GM12878 (cell line): Measurements from ENCODE around the gene ELL. TPM values are rescaled to one million over a fixed set of nuclear protein-coding genes. Genes with fewer than 3 reads are reported as not detected.

ENCODE experiments used
- ATAC-seq: fragments of 200-7000 bp; cut with Tn5 transposase; 3 replicates; pipeline ENCODE4 v1.9.1; 2020; ENCODE audit warnings: mild to moderate bottlenecking, moderate library complexity
- BruUV-seq: library from RNA; stranded (reverse); fragments of 400-500 nt; replicated peaks from 2 replicates; lab custom pipeline; 2021; lab: Mats Ljungman, UMichigan
- CTCF ChIA-PET: fragments of 300-600 bp; sonication (Branson Sonifier 250); formaldehyde crosslinking; extraction: SDS; loops from one replicate; lab custom pipeline; 2021; ENCODE audit warnings: inconsistent platforms; lab: Yijun Ruan, JAX
- POLR2A ChIA-PET: fragments of 350-600 bp; formaldehyde crosslinking; extraction: SDS; loops from one replicate; lab custom pipeline; 2021; ENCODE audit warnings: inconsistent platforms; lab: Charles Lee
- RAD21 ChIA-PET: fragments of 300-600 bp; sonication (Branson Sonifier 250); formaldehyde crosslinking; loops from one replicate; lab custom pipeline; 2023; ENCODE audit warnings: antibody characterized with exemption; ENCODE audit not compliant: unreplicated experiment; lab: Charles Lee
- SMC1A ChIA-PET: fragments of 300-600 bp; sonication (Branson Sonifier 250); formaldehyde crosslinking; loops from one replicate; lab custom pipeline; 2023; ENCODE audit not compliant: unreplicated experiment, uncharacterized antibody; lab: Charles Lee
- DNase-seq: peaks from one replicate; pipeline ENCODE4 v3.0.0-alpha.2; 2011; ENCODE audit warnings: low read depth, low spot score
- FAIRE-seq: peaks from 3 replicates; lab custom pipeline; 2011; peaks lifted over from hg19 to GRCh38; lab: Jason Lieb, UNC
- H2AFZ ChIP-seq: 2 replicates; pipeline ENCODE4 v1.6.0; 2011; ENCODE audit warnings: low read depth, low read length, control low read depth; ENCODE audit not compliant: control insufficient read depth
- H3K27ac ChIP-seq: 2 replicates; pipeline ENCODE4 v1.5.1; 2011; ENCODE audit warnings: control low read depth; ENCODE audit not compliant: control insufficient read depth, insufficient read depth
- H3K27me3 ChIP-seq, 2 experiments: replicated peaks in 1 of 2; 2 replicates each; pipeline versions ENCODE4 v1.6.0 to v1.6.1; 2011; ENCODE audit warnings: low read length in 1 of 2; ENCODE audit not compliant: control insufficient read depth in 2 of 2, insufficient read depth in 2 of 2
- H3K36me3 ChIP-seq, 2 experiments: 2 replicates each; pipeline ENCODE4 v1.5.1; 2011; ENCODE audit warnings: low read length in 1 of 2; ENCODE audit not compliant: control insufficient read depth in 2 of 2, insufficient read depth in 2 of 2
- H3K4me1 ChIP-seq: 2 replicates; pipeline ENCODE4 v1.6.1; 2011; ENCODE audit warnings: mild to moderate bottlenecking, low read length, moderate library complexity, mixed read lengths; ENCODE audit not compliant: control insufficient read depth, insufficient read depth
- H3K4me2 ChIP-seq: 2 replicates; pipeline ENCODE4 v1.6.0; 2011; ENCODE audit warnings: control low read depth; ENCODE audit not compliant: control insufficient read depth, insufficient read depth
- H3K4me3 ChIP-seq: fragments of 200-600 bp; sonication (generic); 2 replicates; pipeline ENCODE4 v1.5.1; 2016
- H3K79me2 ChIP-seq: 2 replicates; pipeline ENCODE4 v1.6.0; 2011; ENCODE audit warnings: low read length; ENCODE audit not compliant: control insufficient read depth, insufficient read depth
- H3K9ac ChIP-seq: 2 replicates; pipeline ENCODE4 v1.8.0; 2011; ENCODE audit warnings: low read length, control low read depth, mixed read lengths; ENCODE audit not compliant: control insufficient read depth, insufficient read depth
- H3K9me3 ChIP-seq: replicated peaks from 3 replicates; pipeline ENCODE4 v1.5.1; 2011; ENCODE audit warnings: mild to moderate bottlenecking, low read length; ENCODE audit not compliant: control insufficient read depth, insufficient read depth
- H4K20me1 ChIP-seq: 2 replicates; pipeline ENCODE4 v1.6.0; 2011; ENCODE audit not compliant: control insufficient read depth, insufficient read depth
- NKRF ChIP-seq: fragments of 450-650 bp; conservative IDR thresholded peaks from 2 replicates; pipeline ENCODE4 v1.6.1; 2017; ENCODE audit warnings: mild to moderate bottlenecking, moderate library complexity
- RBBP5 ChIP-seq: fragments of 200-600 bp; sonication (generic); conservative IDR thresholded peaks from 2 replicates; pipeline ENCODE4 v1.6.1; 2016
- SMARCA5 ChIP-seq: fragments of 450-650 bp; IDR thresholded peaks from 2 replicates; pipeline ENCODE4 v1.6.1; 2017; ENCODE audit warnings: mild to moderate bottlenecking
- SRF ChIP-seq, 2 experiments: IDR thresholded peaks; 2 replicates each; pipeline ENCODE4 v1.6.1; 2011; ENCODE audit warnings: low read depth in 2 of 2, low read length in 2 of 2, mild to moderate bottlenecking in 1 of 2, moderate library complexity in 1 of 2
- ZNF217 ChIP-seq: fragments of 450-650 bp; IDR thresholded peaks from 2 replicates; pipeline ENCODE4 v1.6.1; 2017; ENCODE audit warnings: antibody characterized with exemption, mild to moderate bottlenecking
- WGBS: methylation state at CpG from one replicate; pipeline ENCODE4 v1.1.6; 2016; ENCODE audit warnings: low lambda C conversion rate; ENCODE audit not compliant: insufficient replicate concordance, insufficient coverage; ENCODE audit errors: missing lambda C conversion rate; 5-methylcytosine and 5-hydroxymethylcytosine counted together
- in situ Hi-C: fragments of 300-500 bp; cut with MboI; formaldehyde crosslinking; loops from 9 replicates; pipeline ENCODE4 v1.14.3; 2018; ENCODE audit warnings: mixed read lengths
- intact Hi-C: fragments of 100-400 bp; cut with micrococcal nuclease; formaldehyde crosslinking; loops from one replicate; pipeline ENCODE4 v1.14.2; 2022; ENCODE audit not compliant: unreplicated experiment
- polyA plus RNA-seq, 11 experiments: library from polyadenylated mRNA; depleted of rRNA in 4 of 11; unstranded in 6 of 11; stranded (reverse) in 5 of 11; fragments of >200 nt; fragmentation: Nextera tagmentation in 4 of 11; fragmentation: Illumina TruSeq in 1 of 11; extraction: Ambion mirVana in 4 of 11; extraction: Trizol in 1 of 11; gene quantifications; 1 replicate in 1 of 11; 2 replicates in 10 of 11; pipeline versions ENCODE4 v1.2.1 to v1.2.3, GENCODE V29; 2011 to 2016; ENCODE audit warnings: inconsistent platforms in 2 of 11, missing spikeins in 2 of 11, low read depth in 1 of 11
- total RNA-seq, 4 experiments: library from RNA; depleted of rRNA in 3 of 4; stranded (reverse); fragments of >200 nt in 3 of 4; fragmentation: Illumina TruSeq in 1 of 4; extraction: Trizol in 1 of 4; gene quantifications; 2 replicates each; pipeline versions ENCODE4 v1.2.1 to v1.2.3, GENCODE V29; 2013 to 2021

Gene ELL
- total and polyA plus RNA-seq, 10 of the 15 experiments (the other 5 are each of a cell fraction or from before 2014, with no cell fraction given): 0.91 to 25.0 (median 9.1) TPM

- POLR2A ChIA-PET: interaction anchor here (0.6 to 1.7 kb wide), 2 partner anchors 143 to 209 kb away, joined by 3 to 4 read pairs; no protein-coding TSS in a partner anchor
- Histone ChIP-seq H3K9ac (peak overlapping the region; percentile 31), H2AFZ (no peak overlapping the region), H3K36me3 (no peaks in the 10 kb centered on the region; a peak in 2 of 4 replicates), H3K79me2 (peaks cover 59% of the 10 kb centered on the region)
- no peak for DNase-seq
- in situ Hi-C loops: no loop called here
- TF ChIP-seq SMARCA5 (0 out of 2 replicates have a peak, but pooled peaks have one; percentile 27), NKRF (0 out of 2 replicates have a peak, but pooled peaks have one; percentile 14), RBBP5 (no peak), SRF (IDR thresholded peaks at IDR 0.05; ENCODE audit: low read depth in 2 of 2, low read length in 2 of 2) (no peak), ZNF217 (0 out of 2 replicates have a peak, but pooled peaks have one; percentile 23)
- TF ChIP-seq, all 136 proteins: peak for 3
- peak overlapping the region; percentile 46; the same call in 1 of the 2 replicates for H3K4me3 ChIP-seq
- CTCF ChIA-PET: interaction anchor here (1.1 to 2.6 kb wide), 3 partner anchors 12 to 202 kb away, joined by 3 to 9 read pairs (median 7); no protein-coding TSS in a partner anchor
- peak overlapping the region; percentile 39 for H3K4me2 ChIP-seq
- 39% methylated on average over 14 of the region's 14 CpGs for WGBS
- H3K27me3 ChIP-seq: no peaks in the 10 kb centered on the region
- intact Hi-C loops: no loop called here
- ATAC-seq (no peak), FAIRE-seq (no peak)
- peak overlapping the region; percentile 51 for H3K27ac ChIP-seq
- BruUV-seq: no TSS peak
- RAD21 ChIA-PET: interaction anchor here (0.7 to 1.2 kb wide), 3 partner anchors 12 to 122 kb away, joined by 3 read pairs; no protein-coding TSS in a partner anchor
- no peaks in the 10 kb centered on the region for H3K9me3 ChIP-seq
- peaks cover 39% of the 10 kb centered on the region for H3K4me1 ChIP-seq
- SMC1A ChIA-PET: no interaction called here
- H4K20me1 ChIP-seq: no peaks in the 10 kb centered on the region
Measured at GRCh38 chr19:18422530-18423191, 99.2 kb downstream of the ELL start.
